Stimulated activated CD4-positive, alpha-beta T cell treated with anti-CD3 and anti-CD28 coated beads, Interleukin-4, amount 100 ng/mL, for 4 hours (primary cell): ENCODE measurements around the gene CDC25B.

Experiments
- DNase-seq, 2 experiments: peaks; one replicate each; pipeline ENCODE4 v3.0.0-alpha.2; 2020

CDC25B gene

GRCh38 chr20:3765171-3765882, 30.8 kb upstream of the CDC25B start:
- DNase-seq: no peak

- DNase-seq: no peak
Observed at GRCh38 chr20:3766422-3767109, 29.5 kb upstream of the CDC25B start.

- DNase-seq: peak in 1 of 2 experiments; percentile 24
Observed at GRCh38 chr20:3767110-3767426, 29.0 kb upstream of the CDC25B start.

- DNase-seq: peak; percentile 96
Observed at GRCh38 chr20:3767427-3768341, 28.4 kb upstream of the CDC25B start, which contains the start of gene ADISSP. ADISSP (minus strand) TSS chr20:3767753; CDS start chr20:3760100, 7,653 bp downstream.

DNA sequence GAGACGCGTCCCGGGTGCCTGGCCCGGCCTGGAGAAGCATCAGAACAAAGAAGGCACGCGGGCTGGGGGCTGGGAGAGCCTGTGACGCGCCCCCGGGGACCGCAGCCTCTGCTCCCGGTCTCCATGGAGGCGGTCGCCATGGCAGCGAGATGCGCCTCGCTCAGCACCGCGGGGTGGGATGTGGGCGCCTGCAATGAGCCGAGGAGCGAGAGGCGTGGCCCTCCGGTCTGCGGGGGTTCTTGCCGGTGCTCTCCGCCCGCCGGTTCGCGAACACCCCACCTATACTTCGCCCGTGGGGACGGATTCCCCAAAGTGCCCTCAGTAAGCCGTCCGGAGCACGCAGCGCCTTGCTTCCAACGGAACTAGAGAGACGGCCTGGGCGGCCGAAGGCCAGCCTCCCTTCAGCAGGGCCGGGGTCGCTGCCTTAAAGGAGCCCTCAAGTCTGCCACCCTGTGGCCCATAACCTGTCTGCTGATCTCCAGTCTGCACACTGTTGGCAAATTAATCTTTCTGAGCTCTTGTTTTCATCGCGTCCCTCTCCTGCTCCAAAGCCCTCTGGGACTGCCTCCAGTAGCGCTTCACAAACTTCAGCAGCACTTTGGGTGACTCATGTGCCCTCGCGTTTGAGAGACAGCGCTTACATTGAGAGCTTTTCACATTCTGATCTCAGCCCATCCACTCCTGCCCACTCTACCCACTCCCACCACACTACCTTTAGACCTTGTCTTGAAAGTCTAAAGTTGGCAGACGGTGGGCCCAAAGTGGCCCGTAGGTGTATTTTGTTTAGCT, 27.6 kb upstream of the CDC25B start:
- peak; percentile 73 to 83 for DNase-seq

- DNase-seq: no peak
Observed at GRCh38 chr20:3771552-3772058, 24.5 kb upstream of the CDC25B start.

DNA sequence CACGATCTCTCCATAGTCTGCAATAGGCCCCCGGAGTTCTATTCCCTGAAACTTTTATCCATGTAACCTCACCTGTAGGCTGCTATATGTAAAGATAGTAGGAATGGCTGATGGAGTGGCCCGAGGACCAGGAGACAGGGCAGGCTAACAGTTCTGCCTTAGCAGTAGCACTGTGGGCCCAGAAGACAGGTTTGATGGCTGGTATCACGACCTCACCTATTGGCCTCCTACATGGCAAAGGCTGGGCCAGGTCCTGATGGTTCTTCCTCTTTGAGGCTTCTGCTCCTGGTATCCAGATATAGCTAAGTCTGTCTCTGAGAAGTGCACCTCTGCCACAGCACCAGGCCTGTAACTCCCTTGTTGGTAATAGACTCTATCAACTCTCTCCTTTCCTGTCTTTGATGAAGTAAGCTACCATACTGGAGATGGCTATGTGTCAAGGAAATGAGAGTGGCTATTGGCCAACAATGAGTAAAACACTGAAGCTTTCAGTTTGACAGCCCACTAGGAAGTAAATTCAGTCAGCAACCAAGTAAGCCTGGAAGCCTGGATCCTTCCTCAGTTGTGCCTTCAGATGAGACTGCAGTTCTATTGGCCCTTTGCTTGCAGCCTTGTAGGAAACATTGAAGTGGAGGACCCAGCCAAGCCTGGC, 20.5 kb upstream of the CDC25B start:
- DNase-seq: no peak

- no peak for DNase-seq
Observed at GRCh38 chr20:3777381-3777715, 18.8 kb upstream of the CDC25B start.

DNA sequence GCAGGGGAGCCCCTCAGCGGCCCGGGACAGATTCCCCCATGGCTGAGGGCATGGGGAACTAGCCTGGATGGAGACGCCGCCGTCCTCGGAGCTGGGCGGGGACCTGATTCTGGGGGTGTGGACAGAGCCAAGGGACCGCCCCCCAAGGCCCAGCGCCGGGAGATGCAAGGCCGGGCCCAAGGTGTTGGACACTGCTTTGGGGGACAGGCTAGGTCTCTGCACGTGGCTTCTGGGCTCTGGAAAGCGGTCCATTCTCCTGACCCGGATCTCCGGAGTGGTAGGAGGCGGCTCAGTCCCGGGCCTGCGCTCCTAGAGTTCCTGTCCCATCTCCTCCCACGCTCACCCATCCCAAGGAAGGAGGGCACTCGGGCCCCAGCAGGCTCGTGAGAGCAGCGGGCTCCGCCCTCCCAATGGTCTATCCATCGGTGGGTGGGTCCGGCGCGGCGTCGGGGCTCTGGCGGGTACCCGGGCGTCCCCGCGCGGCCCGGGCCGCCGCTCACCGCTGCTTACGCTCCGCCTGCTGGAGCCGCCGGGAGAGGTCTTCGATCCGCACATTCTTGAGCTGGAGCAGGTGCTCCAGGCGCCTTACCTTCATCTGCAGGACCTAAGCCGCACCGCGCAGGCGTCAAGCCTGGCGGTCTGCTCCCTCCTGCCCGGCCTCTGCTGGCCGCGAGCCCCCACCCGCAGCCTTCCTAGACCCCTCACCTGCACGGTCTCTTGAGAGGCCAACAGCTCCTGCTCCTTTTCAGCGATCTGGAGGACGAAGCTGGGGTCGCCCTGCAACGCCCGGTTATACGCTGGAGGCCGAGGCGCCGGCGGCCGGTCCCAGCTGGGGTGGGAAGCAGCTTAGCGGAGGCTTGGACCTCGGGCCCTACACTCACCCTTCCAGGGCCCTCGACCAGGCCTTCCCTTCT, 18.1 kb upstream of the CDC25B start:
- DNase-seq: peak in 1 of 2 experiments; percentile 48

- no peak for DNase-seq
Observed at GRCh38 chr20:3778976-3779375, 17.1 kb upstream of the CDC25B start.

DNA sequence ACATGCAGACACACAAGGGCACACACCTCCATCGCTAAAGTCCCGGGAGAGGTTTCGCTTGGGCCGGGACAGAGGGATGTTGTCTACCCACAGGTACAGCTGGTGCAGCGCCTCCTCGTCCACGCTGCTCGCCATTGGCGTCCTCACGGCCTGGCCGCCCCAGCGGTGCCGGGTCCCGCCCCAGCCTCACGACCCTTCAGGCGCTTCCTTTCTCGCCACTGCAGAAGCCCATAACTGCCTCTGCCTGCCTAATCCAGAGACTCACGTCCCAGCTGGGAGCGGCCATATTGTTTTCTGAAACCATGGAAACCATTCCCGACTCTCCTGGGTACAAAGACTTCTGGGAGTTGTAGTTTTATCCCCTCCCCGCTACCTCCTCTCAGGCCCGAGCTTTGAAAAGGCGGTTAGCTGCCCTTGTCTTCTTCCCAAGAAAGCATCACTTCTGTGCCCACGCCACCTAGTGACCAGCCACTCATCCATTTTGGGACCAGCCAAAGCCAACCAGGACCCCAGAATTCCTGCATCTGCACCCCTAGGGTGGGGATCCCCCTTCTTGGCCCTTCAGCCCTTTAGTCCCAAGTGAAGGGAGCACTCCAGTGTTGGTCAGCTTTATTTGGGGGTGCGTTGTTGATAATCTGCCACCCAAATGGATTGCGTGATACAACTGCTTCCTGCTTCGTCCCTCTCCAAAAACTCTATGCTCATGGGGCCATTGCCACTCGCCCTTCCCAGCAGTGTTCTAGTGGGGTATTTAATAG, 14.8 kb upstream of the CDC25B start, which contains the start of gene SPEF1:
Gene SPEF1, minus strand, starts transcription at position 296 of the 758 bp plus-strand sequence. Its CDS starts 161 bp downstream, at position 135.
- peak in 1 of 2 experiments; percentile 33 for DNase-seq

GRCh38 chr20:3782597-3782996, 13.5 kb upstream of the CDC25B start:
- no peak for DNase-seq

DNA sequence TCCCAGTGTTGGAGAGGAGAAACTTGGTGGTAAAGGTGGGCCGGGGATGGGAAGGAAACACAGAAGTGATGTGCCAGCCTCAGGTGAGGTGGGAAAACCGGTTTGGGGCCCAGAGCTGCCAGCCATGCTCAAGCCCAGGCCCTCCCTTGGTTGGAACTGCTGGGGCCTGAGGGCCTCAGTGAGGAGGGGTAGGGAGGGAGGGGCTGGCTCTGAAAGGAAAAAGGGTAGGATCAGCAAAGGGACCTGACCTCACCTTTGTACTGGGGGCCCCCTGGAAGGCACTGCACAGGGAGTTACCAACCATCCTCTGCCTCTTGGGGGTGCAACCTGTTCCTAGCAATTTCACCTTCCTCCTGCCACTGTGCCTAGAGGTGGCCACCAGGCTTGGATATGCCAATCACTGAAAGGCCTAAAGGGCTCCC, 13.0 kb upstream of the CDC25B start:
- no peak for DNase-seq

DNA sequence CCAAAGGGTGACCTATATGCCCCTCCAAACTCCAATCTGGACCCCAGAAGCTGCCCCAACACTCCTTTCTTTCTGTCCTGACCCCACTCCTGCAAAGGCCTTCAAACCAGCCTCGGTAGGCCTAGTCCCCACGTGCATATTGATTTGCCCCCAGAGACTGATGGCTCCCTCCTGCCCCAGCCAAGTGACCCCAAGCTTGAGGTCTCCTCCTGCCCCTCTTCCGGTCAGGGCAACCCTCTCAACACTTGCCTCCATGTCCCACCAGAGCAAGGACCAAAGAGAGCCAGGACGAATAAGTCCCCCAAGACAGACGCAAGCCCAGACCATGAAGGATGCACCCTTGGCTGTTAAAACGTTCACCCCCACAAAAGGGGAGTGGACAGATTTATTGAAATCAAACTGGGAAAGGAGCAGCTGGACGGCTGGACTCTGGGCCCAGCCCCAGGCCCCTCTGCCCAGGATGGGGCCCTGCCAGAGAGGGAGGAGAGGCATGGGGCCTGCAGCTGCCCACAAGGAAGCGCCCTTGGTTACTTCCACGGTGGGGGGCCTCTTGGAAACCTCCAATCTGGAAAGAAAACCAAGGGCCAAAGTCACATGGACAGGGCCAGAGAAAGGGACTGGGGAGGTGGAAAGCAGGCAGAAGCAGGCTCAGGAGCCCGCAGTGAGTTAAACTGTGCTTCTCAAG, 12.5 kb upstream of the CDC25B start:
- DNase-seq: no peak

- DNase-seq: no peak
Observed at GRCh38 chr20:3784216-3784853, 11.8 kb upstream of the CDC25B start.

DNA sequence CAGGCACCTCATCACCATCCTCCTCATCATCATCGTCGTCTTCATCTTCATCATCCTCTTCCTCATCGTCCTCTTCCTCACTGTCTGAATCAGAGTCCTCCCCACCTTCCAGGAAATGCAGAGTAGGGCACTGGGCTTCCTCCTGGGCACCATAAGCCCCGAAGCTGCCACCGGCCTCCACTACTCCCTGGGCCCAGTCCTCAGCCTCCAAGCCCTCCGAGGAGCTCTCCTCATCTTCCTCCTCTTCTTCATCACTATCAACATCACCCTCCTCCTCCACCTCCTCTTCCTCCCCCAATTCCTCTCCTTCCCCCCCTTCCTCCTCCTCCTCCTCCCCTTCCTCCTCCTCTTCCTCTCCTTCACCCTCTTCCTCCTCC, 11.3 kb upstream of the CDC25B start:
- DNase-seq: no peak

- DNase-seq: no peak
Observed at GRCh38 chr20:3785240-3786125, 10.6 kb upstream of the CDC25B start.

GRCh38 chr20:3786126-3786484, 10.0 kb upstream of the CDC25B start:
- DNase-seq: peak in 1 of 2 experiments; percentile 34
